Parathyroid adenoma (tissue), 2 donors: ENCODE measurements around the gene ANKRD10.
A peak's percentile ranks its signal among the peaks of the same experiment; 100 is the strongest.

Experiments
- H2AFZ ChIP-seq: fragments of 300-600 bp; sonication (generic); one replicate; pipeline ENCODE4 v1.7.0; 2017; ENCODE audit warnings: antibody characterized with exemption, mild to moderate bottlenecking
- H3K27ac ChIP-seq: fragments of 300-600 bp; sonication (generic); one replicate; pipeline ENCODE4 v1.7.0; 2017
- H3K27me3 ChIP-seq: fragments of 300-600 bp; sonication (generic); one replicate; pipeline ENCODE4 v1.7.0; 2017; ENCODE audit warnings: low read length; ENCODE audit not compliant: control insufficient read depth, insufficient read depth
- H3K36me3 ChIP-seq: fragments of 300-600 bp; sonication (generic); one replicate; pipeline ENCODE4 v1.7.0; 2017; ENCODE audit warnings: low read length; ENCODE audit not compliant: control insufficient read depth, insufficient read depth
- H3K4me1 ChIP-seq: fragments of 300-600 bp; sonication (generic); one replicate; pipeline ENCODE4 v1.7.0; 2017; ENCODE audit warnings: control low read depth
- H3K4me2 ChIP-seq: fragments of 300-600 bp; sonication (generic); one replicate; pipeline ENCODE4 v1.7.0; 2017; ENCODE audit warnings: low read length
- H3K4me3 ChIP-seq: fragments of 300-600 bp; sonication (generic); one replicate; pipeline ENCODE4 v1.7.0; 2017; ENCODE audit warnings: low read depth, low read length
- H3K79me2 ChIP-seq: fragments of 300-600 bp; sonication (generic); one replicate; pipeline ENCODE4 v1.7.0; 2017; ENCODE audit warnings: control low read depth
- H3K9ac ChIP-seq: fragments of 300-600 bp; sonication (generic); one replicate; pipeline ENCODE4 v1.7.0; 2017; ENCODE audit warnings: mild to moderate bottlenecking
- H3K9me3 ChIP-seq: fragments of 300-600 bp; sonication (generic); one replicate; pipeline ENCODE4 v1.7.0; 2017; ENCODE audit warnings: low read length; ENCODE audit not compliant: control insufficient read depth
- CTCF ChIP-seq: fragments of 300-600 bp; sonication (generic); IDR thresholded peaks from one replicate; pipeline ENCODE4 v1.7.0; 2017; ENCODE audit warnings: antibody characterized with exemption, mild to moderate bottlenecking
- donor health status: primary hyperparathyroidism.

The ANKRD10 gene

GRCh38 chr13:110875241-110875640 lies 39.6 kb downstream of the ANKRD10 start:
- H3K36me3 ChIP-seq, result no peaks in the 10 kb centered on the region
- H3K4me2 ChIP-seq, result no peak overlapping the region
- no peaks in the 10 kb centered on the region for H3K4me1 ChIP-seq
- no peak overlapping the region for H2AFZ ChIP-seq
- no peak overlapping the region for H3K9ac ChIP-seq
- no peak overlapping the region for H3K4me3 ChIP-seq
- no peak overlapping the region for H3K27ac ChIP-seq
- no peaks in the 10 kb centered on the region for H3K79me2 ChIP-seq
- TF ChIP-seq CTCF, result no peak
- H3K9me3 ChIP-seq, result no peaks in the 10 kb centered on the region
- no peaks in the 10 kb centered on the region for H3K27me3 ChIP-seq

- Histone ChIP-seq H3K27me3 (no peaks in the 10 kb centered on the region), H3K9me3 (no peaks in the 10 kb centered on the region), H3K4me3 (peak overlapping the region; percentile 39), H3K79me2 (no peaks in the 10 kb centered on the region), H3K27ac (no peak overlapping the region), H3K4me2 (peak overlapping the region; percentile 67), H3K9ac (no peak overlapping the region), H3K36me3 (no peaks in the 10 kb centered on the region), H2AFZ (peak overlapping the region; percentile 53), H3K4me1 (no peaks in the 10 kb centered on the region)
- TF ChIP-seq CTCF, result no peak
Measured at GRCh38 chr13:110874508-110874960, 40.3 kb downstream of the ANKRD10 start.

GRCh38 chr13:110873639-110874507 lies 41.0 kb downstream of the ANKRD10 start:
- Histone ChIP-seq H3K4me3 (no peak overlapping the region), H3K4me1 (no peaks in the 10 kb centered on the region), H3K79me2 (no peaks in the 10 kb centered on the region), H3K27ac (no peak overlapping the region), H3K4me2 (peak overlapping the region; percentile 67), H3K9me3 (no peaks in the 10 kb centered on the region), H3K27me3 (no peaks in the 10 kb centered on the region), H3K36me3 (no peaks in the 10 kb centered on the region), H2AFZ (peak overlapping the region; percentile 53), H3K9ac (no peak overlapping the region)
- TF ChIP-seq CTCF, result no peak

- no peak overlapping the region for H3K9ac ChIP-seq
- no peaks in the 10 kb centered on the region for H3K27me3 ChIP-seq
- no peaks in the 10 kb centered on the region for H3K36me3 ChIP-seq
- H3K4me2 ChIP-seq, result no peak overlapping the region
- H2AFZ ChIP-seq, result no peak overlapping the region
- no peak overlapping the region for H3K4me3 ChIP-seq
- H3K9me3 ChIP-seq, result no peaks in the 10 kb centered on the region
- no peak for TF ChIP-seq CTCF
- H3K79me2 ChIP-seq, result no peaks in the 10 kb centered on the region
- no peaks in the 10 kb centered on the region for H3K4me1 ChIP-seq
- H3K27ac ChIP-seq, result no peak overlapping the region
Measured at GRCh38 chr13:110872768-110873638, 41.9 kb downstream of the ANKRD10 start.
